ENCODE measurements around the gene MDM2.

GRCh38 chr12:68776976-68777610 is 30.9 kb upstream of the MDM2 start:
- TF ChIP-seq POLR2A (IDR thresholded peaks at IDR 0.05; ENCODE audit: low read depth, low read length) (no peak), JUN (IDR thresholded peaks at IDR 0.05; ENCODE audit: borderline replicate concordance, insufficient read depth, insufficient read length, low read depth) (no peak), FOS (IDR thresholded peaks at IDR 0.05; ENCODE audit: borderline replicate concordance, insufficient read depth, low read length) (no peak), POLR2AphosphoS5 (IDR thresholded peaks at IDR 0.05; ENCODE audit: insufficient read depth, low read depth, low read length) (no peak), EZH2 (IDR thresholded peaks at IDR 0.05; ENCODE audit: borderline replicate concordance, low read depth, low read length, severe bottlenecking) (no peak), MYC (IDR thresholded peaks at IDR 0.05; ENCODE audit: low read depth, low read length) (no peak)
- TF ChIP-seq, protein P1, sequence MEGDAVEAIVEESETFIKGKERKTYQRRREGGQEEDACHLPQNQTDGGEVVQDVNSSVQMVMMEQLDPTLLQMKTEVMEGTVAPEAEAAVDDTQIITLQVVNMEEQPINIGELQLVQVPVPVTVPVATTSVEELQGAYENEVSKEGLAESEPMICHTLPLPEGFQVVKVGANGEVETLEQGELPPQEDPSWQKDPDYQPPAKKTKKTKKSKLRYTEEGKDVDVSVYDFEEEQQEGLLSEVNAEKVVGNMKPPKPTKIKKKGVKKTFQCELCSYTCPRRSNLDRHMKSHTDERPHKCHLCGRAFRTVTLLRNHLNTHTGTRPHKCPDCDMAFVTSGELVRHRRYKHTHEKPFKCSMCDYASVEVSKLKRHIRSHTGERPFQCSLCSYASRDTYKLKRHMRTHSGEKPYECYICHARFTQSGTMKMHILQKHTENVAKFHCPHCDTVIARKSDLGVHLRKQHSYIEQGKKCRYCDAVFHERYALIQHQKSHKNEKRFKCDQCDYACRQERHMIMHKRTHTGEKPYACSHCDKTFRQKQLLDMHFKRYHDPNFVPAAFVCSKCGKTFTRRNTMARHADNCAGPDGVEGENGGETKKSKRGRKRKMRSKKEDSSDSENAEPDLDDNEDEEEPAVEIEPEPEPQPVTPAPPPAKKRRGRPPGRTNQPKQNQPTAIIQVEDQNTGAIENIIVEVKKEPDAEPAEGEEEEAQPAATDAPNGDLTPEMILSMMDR (IDR thresholded peaks at IDR 0.05; ENCODE audit: extremely low read depth in 1 of 2, insufficient read depth in 1 of 2, low read depth in 1 of 2, low read length in 2 of 2) = no peak
- TF ChIP-seq, protein P2, sequence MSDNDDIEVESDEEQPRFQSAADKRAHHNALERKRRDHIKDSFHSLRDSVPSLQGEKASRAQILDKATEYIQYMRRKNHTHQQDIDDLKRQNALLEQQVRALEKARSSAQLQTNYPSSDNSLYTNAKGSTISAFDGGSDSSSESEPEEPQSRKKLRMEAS (IDR thresholded peaks at IDR 0.05; ENCODE audit: insufficient read depth, insufficient read length) = no peak
